GM06990 (cell line): Measurements from ENCODE around the gene ZPR1.

Experiments used
- DNase-seq: peaks from one replicate; pipeline ENCODE4 v3.0.0-alpha.2; 2011; ENCODE audit not compliant: insufficient read length; ENCODE audit errors: extremely low read depth
- H3K27me3 ChIP-seq: replicated peaks from 2 replicates; pipeline ENCODE4 v1.6.0; 2011; ENCODE audit warnings: low read length; ENCODE audit not compliant: control insufficient read depth, insufficient read depth
- H3K36me3 ChIP-seq: 2 replicates; pipeline ENCODE4 v1.5.1; 2011; ENCODE audit warnings: low read length; ENCODE audit not compliant: control insufficient read depth, insufficient read depth
- H3K4me3 ChIP-seq: replicated peaks from 2 replicates; pipeline ENCODE4 v1.5.1; 2011; ENCODE audit warnings: low read depth, mild to moderate bottlenecking, control low read depth, low read length
- TF ChIP-seq, protein P1 (sequence below): IDR thresholded peaks from 2 replicates; pipeline ENCODE4 v1.5.1; 2011; ENCODE audit warnings: low read length, control low read depth, mild to moderate bottlenecking, inconsistent platforms; ENCODE audit not compliant: insufficient read depth, poor library complexity, severe bottlenecking

ZPR1 gene

GRCh38 chr11:116833816-116834534, 46.2 kb upstream of the ZPR1 start:
- H3K4me3 ChIP-seq, result no peak overlapping the region
- TF ChIP-seq, protein P1, sequence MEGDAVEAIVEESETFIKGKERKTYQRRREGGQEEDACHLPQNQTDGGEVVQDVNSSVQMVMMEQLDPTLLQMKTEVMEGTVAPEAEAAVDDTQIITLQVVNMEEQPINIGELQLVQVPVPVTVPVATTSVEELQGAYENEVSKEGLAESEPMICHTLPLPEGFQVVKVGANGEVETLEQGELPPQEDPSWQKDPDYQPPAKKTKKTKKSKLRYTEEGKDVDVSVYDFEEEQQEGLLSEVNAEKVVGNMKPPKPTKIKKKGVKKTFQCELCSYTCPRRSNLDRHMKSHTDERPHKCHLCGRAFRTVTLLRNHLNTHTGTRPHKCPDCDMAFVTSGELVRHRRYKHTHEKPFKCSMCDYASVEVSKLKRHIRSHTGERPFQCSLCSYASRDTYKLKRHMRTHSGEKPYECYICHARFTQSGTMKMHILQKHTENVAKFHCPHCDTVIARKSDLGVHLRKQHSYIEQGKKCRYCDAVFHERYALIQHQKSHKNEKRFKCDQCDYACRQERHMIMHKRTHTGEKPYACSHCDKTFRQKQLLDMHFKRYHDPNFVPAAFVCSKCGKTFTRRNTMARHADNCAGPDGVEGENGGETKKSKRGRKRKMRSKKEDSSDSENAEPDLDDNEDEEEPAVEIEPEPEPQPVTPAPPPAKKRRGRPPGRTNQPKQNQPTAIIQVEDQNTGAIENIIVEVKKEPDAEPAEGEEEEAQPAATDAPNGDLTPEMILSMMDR, result no peak
- H3K36me3 ChIP-seq, result no peaks in the 10 kb centered on the region
- no peaks in the 10 kb centered on the region for H3K27me3 ChIP-seq
- no peak for DNase-seq

DNA sequence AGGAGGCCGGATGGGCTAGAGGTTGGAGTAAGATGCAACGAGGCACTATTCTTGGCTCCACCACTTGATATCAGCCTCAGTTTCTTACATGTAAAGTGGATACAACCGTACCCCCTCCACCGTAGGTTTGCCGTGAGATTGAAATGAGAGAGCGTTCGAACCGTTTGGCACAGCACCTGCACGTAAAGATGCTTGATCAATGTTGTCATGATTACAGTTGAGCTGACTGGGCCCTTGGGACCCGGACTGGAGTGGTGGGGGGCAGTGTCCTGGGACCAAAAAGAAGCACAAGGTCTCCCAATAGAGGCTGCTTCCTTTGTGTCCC, 45.6 kb upstream of the ZPR1 start:
- Histone ChIP-seq H3K4me3 (no peak overlapping the region), H3K36me3 (no peaks in the 10 kb centered on the region), H3K27me3 (no peaks in the 10 kb centered on the region)
- no peak for DNase-seq
- TF ChIP-seq, protein P1, result no peak

- no peak for DNase-seq
- Histone ChIP-seq H3K4me3 (no peak overlapping the region), H3K36me3 (no peaks in the 10 kb centered on the region), H3K27me3 (no peaks in the 10 kb centered on the region)
- TF ChIP-seq, protein P1, result no peak
Measured at GRCh38 chr11:116832350-116833290, 44.8 kb upstream of the ZPR1 start.

- Histone ChIP-seq H3K4me3 (no peak overlapping the region), H3K27me3 (no peaks in the 10 kb centered on the region), H3K36me3 (no peaks in the 10 kb centered on the region)
- no peak for DNase-seq
- TF ChIP-seq, protein P1, result no peak
Measured at GRCh38 chr11:116831790-116832349, 44.0 kb upstream of the ZPR1 start.

DNA sequence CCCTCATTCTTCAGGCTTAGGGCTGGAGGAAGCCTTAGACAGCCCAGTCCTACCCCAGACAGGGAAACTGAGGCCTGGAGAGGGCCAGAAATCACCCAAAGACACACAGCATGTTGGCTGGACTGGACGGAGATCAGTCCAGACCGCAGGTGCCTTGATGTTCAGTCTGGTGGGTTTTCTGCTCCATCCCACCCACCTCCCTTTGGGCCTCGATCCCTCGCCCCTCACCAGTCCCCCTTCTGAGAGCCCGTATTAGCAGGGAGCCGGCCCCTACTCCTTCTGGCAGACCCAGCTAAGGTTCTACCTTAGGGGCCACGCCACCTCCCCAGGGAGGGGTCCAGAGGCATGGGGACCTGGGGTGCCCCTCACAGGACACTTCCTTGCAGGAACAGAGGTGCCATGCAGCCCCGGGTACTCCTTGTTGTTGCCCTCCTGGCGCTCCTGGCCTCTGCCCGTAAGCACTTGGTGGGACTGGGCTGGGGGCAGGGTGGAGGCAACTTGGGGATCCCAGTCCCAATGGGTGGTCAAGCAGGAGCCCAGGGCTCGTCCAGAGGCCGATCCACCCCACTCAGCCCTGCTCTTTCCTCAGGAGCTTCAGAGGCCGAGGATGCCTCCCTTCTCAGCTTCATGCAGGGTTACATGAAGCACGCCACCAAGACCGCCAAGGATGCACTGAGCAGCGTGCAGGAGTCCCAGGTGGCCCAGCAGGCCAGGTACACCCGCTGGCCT, 42.5 kb upstream of the ZPR1 start:
- H3K36me3 ChIP-seq, result no peaks in the 10 kb centered on the region
- DNase-seq, result no peak
- no peak overlapping the region for H3K4me3 ChIP-seq
- no peaks in the 10 kb centered on the region for H3K27me3 ChIP-seq
- TF ChIP-seq, protein P1, result no peak
